Epithelial cell of esophagus (primary cell): ENCODE results near the gene FOLR2.
"Not testable (repeated sequence)": the region's sequence is repeated elsewhere in the genome, so short reads cannot be mapped to it uniquely, and the experiment has no call there.

Experiments
- DNase-seq: peaks from one replicate; pipeline ENCODE4 v3.0.0; 2010; ENCODE audit warnings: low read depth
- H3K4me3 ChIP-seq: 2 replicates; pipeline ENCODE4 v1.5.1; 2011; ENCODE audit warnings: mild to moderate bottlenecking, low read length, control low read depth
- TF ChIP-seq, protein P1 (sequence below): IDR thresholded peaks from 2 replicates; pipeline ENCODE4 v1.5.1; 2011; ENCODE audit warnings: low read depth, mild to moderate bottlenecking, low read length, control low read depth, inconsistent platforms; ENCODE audit not compliant: insufficient read depth; ENCODE audit errors: missing control alignments

FOLR2 gene

DNA sequence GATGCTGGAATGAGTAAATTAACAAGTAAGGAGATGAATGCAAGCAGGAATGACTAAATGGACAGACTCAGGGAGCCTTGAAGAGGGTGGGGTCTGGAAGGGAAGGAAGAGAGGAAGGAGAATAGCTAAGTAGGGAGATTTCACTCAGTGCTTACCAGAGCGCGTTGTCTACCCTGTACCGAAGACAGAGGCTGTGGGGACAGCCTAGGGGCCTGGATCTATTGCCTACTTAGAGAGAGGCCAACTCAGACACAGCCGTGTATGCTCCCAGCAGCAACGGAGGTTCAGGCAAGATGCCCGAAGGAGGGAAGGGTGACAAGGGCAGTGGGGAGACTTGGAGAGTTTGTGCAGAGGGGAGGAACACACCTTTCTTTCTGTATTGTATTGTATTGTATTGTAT, at the start of gene FOLR2:
FOLR2 (plus strand) TSS at position 157 of the 400 bp plus-strand sequence. CDS start 1,791 bp downstream, outside the sequence.
- no peak within 1 kb of the TSS for H3K4me3 ChIP-seq
- TF ChIP-seq, protein P1, sequence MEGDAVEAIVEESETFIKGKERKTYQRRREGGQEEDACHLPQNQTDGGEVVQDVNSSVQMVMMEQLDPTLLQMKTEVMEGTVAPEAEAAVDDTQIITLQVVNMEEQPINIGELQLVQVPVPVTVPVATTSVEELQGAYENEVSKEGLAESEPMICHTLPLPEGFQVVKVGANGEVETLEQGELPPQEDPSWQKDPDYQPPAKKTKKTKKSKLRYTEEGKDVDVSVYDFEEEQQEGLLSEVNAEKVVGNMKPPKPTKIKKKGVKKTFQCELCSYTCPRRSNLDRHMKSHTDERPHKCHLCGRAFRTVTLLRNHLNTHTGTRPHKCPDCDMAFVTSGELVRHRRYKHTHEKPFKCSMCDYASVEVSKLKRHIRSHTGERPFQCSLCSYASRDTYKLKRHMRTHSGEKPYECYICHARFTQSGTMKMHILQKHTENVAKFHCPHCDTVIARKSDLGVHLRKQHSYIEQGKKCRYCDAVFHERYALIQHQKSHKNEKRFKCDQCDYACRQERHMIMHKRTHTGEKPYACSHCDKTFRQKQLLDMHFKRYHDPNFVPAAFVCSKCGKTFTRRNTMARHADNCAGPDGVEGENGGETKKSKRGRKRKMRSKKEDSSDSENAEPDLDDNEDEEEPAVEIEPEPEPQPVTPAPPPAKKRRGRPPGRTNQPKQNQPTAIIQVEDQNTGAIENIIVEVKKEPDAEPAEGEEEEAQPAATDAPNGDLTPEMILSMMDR = no peak
- DNase-seq = no peak

DNA sequence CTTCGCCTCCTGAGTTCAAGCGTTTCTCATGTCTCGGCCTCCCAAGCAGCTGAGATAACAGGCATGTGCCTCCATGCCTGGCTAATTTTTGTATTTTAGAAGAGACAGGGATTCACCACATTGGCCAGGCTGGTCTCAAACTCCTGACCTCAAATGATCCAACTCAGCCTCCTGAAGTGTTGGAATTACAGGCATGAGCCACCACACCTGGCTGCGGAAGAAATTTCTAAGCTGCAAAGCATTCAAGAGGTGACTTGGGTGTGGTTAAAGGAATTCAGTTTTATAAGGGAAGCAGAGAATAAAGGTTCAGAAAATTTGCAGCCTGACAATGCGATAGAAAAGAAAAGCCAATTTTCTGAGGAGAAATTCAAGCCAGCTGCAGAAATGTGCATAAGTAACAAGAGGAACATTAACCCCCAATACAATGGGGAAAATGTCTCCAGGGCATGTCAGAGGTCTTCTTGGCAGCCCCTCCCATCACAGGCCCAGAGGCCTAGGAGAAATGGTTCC, 47.5 kb upstream of the FOLR2 start:
- not testable (repeated sequence) for DNase-seq, H3K4me3 ChIP-seq

DNA sequence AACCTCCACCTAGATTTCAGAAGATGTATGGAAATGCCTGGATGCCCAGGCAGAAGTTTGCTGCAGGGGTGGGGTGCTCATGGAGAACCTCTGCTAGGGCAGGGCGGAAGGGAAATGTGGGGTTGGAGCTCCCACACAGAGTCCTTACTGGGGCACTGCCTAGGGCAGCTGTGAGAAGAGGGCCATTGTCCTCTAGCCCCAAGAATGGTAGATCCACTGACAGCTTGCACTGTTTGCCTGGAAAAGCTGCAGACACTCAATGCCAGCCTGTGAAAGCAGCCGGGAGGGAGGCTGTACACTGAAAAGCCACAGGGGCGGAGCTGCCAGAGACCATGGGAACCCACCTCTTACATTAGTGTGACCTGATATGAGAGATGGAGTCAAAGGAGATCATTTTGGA, 46.8 kb upstream of the FOLR2 start:
- not testable (repeated sequence) for DNase-seq

DNA sequence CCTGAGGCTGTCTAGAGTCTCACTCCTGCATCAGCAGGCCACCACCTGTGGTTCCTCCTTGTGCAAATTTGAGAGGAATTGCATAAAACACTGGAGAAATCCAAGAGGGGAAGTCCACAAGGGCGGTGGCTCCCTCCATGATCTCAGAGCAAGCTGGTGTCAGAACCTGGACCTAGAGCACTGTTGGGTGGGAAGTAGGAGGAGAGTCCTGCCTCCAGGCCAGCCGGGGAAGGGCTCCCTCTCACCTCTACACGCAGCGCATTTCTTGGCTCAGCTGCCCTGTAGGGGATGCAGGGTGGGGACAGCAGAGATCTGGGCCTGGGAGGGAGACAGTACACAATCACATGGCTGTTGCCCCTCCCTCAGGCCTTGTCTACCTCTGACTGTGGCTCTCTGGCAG, 44.6 kb upstream of the FOLR2 start:
- not testable (repeated sequence) for H3K4me3 ChIP-seq, DNase-seq

More for the DNA sequence above, 46.8 kb upstream of the FOLR2 start:
- H3K4me3 ChIP-seq = not testable (repeated sequence)

DNA sequence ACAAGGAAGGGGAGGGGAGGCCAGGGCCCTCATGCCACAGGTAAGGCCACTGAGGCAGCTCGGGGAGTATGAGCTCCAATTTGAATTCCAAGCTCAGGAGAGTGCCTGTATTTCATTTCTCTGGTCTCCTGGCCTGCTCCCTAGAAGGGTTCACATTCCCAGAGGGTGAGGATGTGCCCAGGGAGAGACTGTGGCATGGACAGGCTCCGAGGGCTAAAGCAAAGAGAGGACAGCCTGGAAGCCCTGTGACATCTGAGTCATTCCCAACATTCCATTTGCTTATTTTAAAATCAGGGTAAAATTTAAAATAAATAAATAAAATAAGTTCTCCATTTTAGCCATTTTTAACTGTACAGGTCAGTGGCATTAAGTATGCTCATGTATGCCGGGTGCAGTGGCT, 43.3 kb upstream of the FOLR2 start:
- no peak overlapping the region for H3K4me3 ChIP-seq
- TF ChIP-seq, protein P1 = no peak
- DNase-seq = no peak

DNA sequence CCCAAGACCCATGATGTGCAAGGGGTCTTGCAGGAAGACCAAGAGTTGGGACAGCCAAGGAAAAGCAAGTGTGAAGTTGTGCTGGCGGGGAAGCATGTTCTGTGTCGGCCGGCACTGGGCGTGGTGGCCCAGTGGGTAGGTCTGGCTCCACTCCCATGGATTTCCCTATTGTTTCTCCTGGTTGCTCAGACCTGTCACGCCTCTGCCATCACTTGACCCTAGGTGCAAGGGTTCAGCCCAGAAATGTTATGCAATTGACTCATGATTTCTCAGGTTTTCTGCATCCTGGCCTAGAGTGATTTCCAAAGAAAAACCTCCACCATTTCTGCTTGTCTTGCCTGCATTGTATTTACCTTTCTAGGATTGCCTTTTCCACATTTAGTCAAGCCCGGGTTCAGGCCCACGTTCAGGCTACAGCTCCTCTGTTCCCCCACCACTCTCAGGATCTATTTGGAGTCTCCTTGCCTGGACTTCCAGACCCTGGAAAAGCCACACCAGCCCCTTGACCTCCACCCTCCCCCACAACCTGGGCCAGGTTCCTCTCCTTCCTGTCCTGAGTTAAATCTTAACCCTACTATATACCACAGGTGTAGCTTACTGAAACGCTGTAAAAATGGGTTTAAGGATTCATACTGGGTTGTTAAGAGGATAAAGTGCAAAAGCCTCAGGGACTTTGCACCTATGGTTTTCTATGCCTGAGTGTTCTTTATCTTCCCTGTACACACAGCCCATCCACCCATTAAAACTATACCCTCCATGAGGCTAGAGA, 42.1 kb upstream of the FOLR2 start:
- peak; percentile 71 for DNase-seq
- H3K4me3 ChIP-seq = no peak overlapping the region
- TF ChIP-seq, protein P1 = no peak

DNA sequence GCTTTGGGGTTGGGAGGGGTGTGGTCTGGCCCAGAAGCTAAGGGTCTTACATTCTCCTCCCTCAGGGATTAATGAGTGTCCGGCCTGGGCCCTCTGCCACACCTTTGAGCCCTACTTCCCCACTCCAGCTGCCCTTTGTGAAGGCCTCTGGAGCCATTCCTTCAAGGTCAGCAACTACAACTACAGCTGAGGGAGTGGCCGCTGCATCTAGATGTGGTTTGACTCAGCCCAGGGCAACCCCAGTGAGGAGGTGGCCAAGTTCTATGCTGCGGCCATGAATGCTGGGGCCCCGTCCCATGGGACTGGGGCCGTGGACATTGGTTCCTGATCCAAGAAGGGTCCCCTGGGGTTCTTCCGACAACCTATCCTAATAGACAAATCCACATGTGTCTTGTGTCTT, 38.9 kb upstream of the FOLR2 start:
- TF ChIP-seq, protein P1 = no peak
- H3K4me3 ChIP-seq = no peak overlapping the region
- DNase-seq = no peak

DNA sequence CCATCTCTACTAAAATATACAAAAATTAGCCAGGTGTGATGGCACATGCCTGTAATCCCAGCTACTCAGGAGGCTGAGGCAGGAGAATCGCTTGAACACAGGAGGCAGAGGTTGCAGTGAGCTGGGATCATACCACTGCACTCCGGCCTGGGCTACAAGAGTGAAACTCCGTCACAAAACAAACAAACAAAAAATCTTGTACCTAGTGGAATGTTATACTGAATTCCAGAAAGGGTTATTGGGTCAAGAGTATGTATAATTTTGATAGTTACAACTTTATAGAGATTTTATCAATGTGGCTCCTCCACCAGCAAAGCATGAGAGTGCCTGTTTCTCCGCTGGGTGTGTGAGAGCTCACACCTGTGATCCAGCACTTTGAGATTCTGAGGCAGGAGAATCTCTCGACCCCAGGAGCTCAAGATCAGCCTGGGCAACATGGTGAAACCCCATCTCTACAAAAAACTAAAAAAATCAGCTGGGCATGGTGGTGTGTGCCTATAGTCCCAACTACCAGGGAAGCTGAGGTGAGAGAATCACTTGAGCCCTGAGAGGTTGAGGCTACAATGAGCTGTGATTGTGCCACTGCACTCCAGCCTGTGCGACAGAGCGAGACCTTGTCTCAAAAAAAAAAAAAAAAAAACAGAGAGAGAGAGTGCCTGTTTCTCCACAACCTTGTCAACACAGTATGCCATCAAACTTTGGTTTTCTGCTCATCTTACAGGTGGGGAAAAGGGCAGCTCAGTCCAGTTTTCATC, 37.4 kb upstream of the FOLR2 start:
- TF ChIP-seq, protein P1 = no peak
- H3K4me3 ChIP-seq = no peak overlapping the region
- no peak for DNase-seq
